Measurements from ENCODE around the gene SPARC.

DNA sequence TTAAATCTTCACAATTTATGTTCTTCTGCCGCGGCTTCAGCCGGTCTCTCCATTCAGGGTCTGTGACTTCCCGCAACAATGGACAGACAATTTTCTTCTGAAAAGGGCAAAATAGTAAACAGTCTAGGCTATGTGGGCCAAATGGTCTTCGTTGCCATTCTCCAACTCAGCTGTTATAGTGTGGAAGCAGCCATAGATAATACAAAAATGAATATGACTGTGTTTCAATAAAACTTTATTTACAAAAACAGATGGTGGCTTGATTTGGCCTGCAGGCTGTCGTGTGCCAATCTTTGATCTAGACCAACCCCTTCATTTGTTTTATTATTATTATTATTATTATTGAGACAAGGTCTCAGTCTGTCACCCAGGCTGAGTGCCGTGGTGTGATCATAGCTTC, 43.7 kb upstream of the SPARC start:
- TF ChIP-seq, protein P1, sequence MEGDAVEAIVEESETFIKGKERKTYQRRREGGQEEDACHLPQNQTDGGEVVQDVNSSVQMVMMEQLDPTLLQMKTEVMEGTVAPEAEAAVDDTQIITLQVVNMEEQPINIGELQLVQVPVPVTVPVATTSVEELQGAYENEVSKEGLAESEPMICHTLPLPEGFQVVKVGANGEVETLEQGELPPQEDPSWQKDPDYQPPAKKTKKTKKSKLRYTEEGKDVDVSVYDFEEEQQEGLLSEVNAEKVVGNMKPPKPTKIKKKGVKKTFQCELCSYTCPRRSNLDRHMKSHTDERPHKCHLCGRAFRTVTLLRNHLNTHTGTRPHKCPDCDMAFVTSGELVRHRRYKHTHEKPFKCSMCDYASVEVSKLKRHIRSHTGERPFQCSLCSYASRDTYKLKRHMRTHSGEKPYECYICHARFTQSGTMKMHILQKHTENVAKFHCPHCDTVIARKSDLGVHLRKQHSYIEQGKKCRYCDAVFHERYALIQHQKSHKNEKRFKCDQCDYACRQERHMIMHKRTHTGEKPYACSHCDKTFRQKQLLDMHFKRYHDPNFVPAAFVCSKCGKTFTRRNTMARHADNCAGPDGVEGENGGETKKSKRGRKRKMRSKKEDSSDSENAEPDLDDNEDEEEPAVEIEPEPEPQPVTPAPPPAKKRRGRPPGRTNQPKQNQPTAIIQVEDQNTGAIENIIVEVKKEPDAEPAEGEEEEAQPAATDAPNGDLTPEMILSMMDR (IDR thresholded peaks at IDR 0.05), result no peak
- no peak for TF ChIP-seq ZFX (IDR thresholded peaks at IDR 0.05; ENCODE audit: borderline replicate concordance)
